ENCODE data around the gene DSCAM.

DSCAM gene

GRCh38 chr21:40863839-40864238, 16.9 kb upstream of the DSCAM start:
- H3K4me3 ChIP-seq (replicated peaks; ENCODE audit: low read depth, low read length), result no peak overlapping the region
- TF ChIP-seq CTCF (IDR thresholded peaks at IDR 0.05; ENCODE audit: low read depth, low read length, missing control alignments), result no peak
- no peak for DNase-seq (ENCODE audit: extremely low read depth, low read depth)

GRCh38 chr21:40858517-40858916, 11.6 kb upstream of the DSCAM start:
- no peak for DNase-seq (ENCODE audit: extremely low read depth, low read depth)
- H3K4me3 ChIP-seq (replicated peaks; ENCODE audit: low read depth, low read length), result no peak overlapping the region
- TF ChIP-seq CTCF (IDR thresholded peaks at IDR 0.05; ENCODE audit: low read depth, low read length, missing control alignments), result no peak

- no peak for DNase-seq (ENCODE audit: extremely low read depth, low read depth)
- no peak overlapping the region for H3K4me3 ChIP-seq (replicated peaks; ENCODE audit: low read depth, low read length)
- no peak for TF ChIP-seq CTCF (IDR thresholded peaks at IDR 0.05; ENCODE audit: low read depth, low read length, missing control alignments)
Measured at GRCh38 chr21:40853956-40854688, 7.2 kb upstream of the DSCAM start.

GRCh38 chr21:40852563-40852962, 5.6 kb upstream of the DSCAM start:
- no peak for TF ChIP-seq CTCF (IDR thresholded peaks at IDR 0.05; ENCODE audit: low read depth, low read length, missing control alignments)
- no peak for DNase-seq (ENCODE audit: extremely low read depth, low read depth)
- no peak overlapping the region for H3K4me3 ChIP-seq (replicated peaks; ENCODE audit: low read depth, low read length)

GRCh38 chr21:40851749-40852148, 4.8 kb upstream of the DSCAM start:
- no peak for TF ChIP-seq CTCF (IDR thresholded peaks at IDR 0.05; ENCODE audit: low read depth, low read length, missing control alignments)
- H3K4me3 ChIP-seq (replicated peaks; ENCODE audit: low read depth, low read length), result no peak overlapping the region
- DNase-seq (ENCODE audit: extremely low read depth, low read depth), result no peak

- TF ChIP-seq CTCF (IDR thresholded peaks at IDR 0.05; ENCODE audit: low read depth, low read length, missing control alignments), result no peak
- H3K4me3 ChIP-seq (replicated peaks; ENCODE audit: low read depth, low read length), result no peak overlapping the region
- no peak for DNase-seq (ENCODE audit: extremely low read depth, low read depth)
Measured at GRCh38 chr21:40850071-40850470, 3.1 kb upstream of the DSCAM start.

- DNase-seq (ENCODE audit: extremely low read depth, low read depth), result no peak
- no peak overlapping the region for H3K4me3 ChIP-seq (replicated peaks; ENCODE audit: low read depth, low read length)
- no peak for TF ChIP-seq CTCF (IDR thresholded peaks at IDR 0.05; ENCODE audit: low read depth, low read length, missing control alignments)
Measured at GRCh38 chr21:40847951-40848350, 993 bp upstream of the DSCAM start.
